GM13976 (cell line): ENCODE results near the gene AQP5.

Experiments used
- DNase-seq: peaks from one replicate; pipeline ENCODE4 v3.0.0; 2012; ENCODE audit warnings: low spot score
- CTCF ChIP-seq: IDR thresholded peaks from 2 replicates; pipeline ENCODE4 v1.5.1; 2012; ENCODE audit warnings: borderline replicate concordance, mild to moderate bottlenecking; ENCODE audit not compliant: insufficient read depth; ENCODE audit errors: extremely low read depth, missing control alignments, control extremely low read depth
- in situ Hi-C: fragments of 300-500 bp; cut with MboI; formaldehyde crosslinking; loops from one replicate; pipeline ENCODE4 v1.12.0; 2022; ENCODE audit warnings: low sequenced_read_pairs, mixed read lengths, inconsistent platforms; ENCODE audit not compliant: unreplicated experiment

Gene AQP5

GRCh38 chr12:49920241-49920914 is 41.3 kb upstream of the AQP5 start:
- DNase-seq = no peak
- in situ Hi-C loops = no loop called here
- TF ChIP-seq CTCF = no peak

- DNase-seq = no peak
- in situ Hi-C loops = no loop called here
- no peak for TF ChIP-seq CTCF
Observed at GRCh38 chr12:49920915-49921286, 40.8 kb upstream of the AQP5 start.

- no peak for DNase-seq
- in situ Hi-C loops = no loop called here
- no peak for TF ChIP-seq CTCF
Observed at GRCh38 chr12:49921299-49921698, 40.4 kb upstream of the AQP5 start.

GRCh38 chr12:49921936-49922335 is 39.7 kb upstream of the AQP5 start:
- TF ChIP-seq CTCF = no peak
- in situ Hi-C loops = no loop called here

GRCh38 chr12:49922349-49923034 is 39.2 kb upstream of the AQP5 start:
- no peak for DNase-seq
- no peak for TF ChIP-seq CTCF
- in situ Hi-C loops = no loop called here

More at GRCh38 chr12:49921936-49922335, 39.7 kb upstream of the AQP5 start:
- DNase-seq = no peak

GRCh38 chr12:49923035-49923644 is 38.5 kb upstream of the AQP5 start:
- no peak for TF ChIP-seq CTCF

More at GRCh38 chr12:49923035-49923644, 38.5 kb upstream of the AQP5 start:
- DNase-seq = no peak
- in situ Hi-C loops = no loop called here
